T follicular helper cell (primary cell): ENCODE results near the gene ATP6V1G2.
A peak's percentile ranks its signal among the peaks of the same experiment; 100 is the strongest.

Source experiments
- DNase-seq: peaks from one replicate; pipeline ENCODE4 v3.0.0-alpha.2; 2020; ENCODE audit warnings: low read depth

ATP6V1G2 gene

GRCh38 chr6:31547727-31548543, 1.5 kb upstream of the ATP6V1G2 start:
- no peak for DNase-seq

GRCh38 chr6:31546958-31547726, 734 bp upstream of the ATP6V1G2 start, which contains the start of gene NFKBIL1:
Gene NFKBIL1, plus strand, starts transcription at chr6:31547608. Its CDS starts 87 bp downstream, at chr6:31547695.
- peak; percentile 85 for DNase-seq

- DNase-seq, result no peak
Observed at GRCh38 chr6:31545291-31545690, 1.1 kb downstream of the ATP6V1G2 start.

DNA sequence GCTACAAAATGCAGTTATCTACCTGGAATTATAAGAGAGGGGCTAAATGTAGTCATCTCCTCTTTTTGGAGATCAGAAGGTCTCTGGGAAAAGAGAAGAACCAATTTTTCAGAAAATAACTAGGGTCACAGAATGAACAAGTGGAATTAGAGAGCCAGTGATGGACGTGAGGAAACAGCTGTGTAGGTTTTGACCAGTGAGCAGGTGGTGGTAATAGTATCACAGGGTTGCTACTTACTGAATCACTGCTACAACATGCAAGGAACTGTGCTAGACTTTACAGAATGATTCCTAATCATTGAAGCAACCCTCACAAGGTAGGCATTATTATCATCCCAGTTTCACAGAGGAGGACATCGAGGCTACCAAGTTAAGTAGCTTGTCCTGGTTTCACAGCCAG, 1.7 kb downstream of the ATP6V1G2 start:
- no peak for DNase-seq

GRCh38 chr6:31543639-31544038, 2.8 kb downstream of the ATP6V1G2 start:
- DNase-seq, result no peak

DNA sequence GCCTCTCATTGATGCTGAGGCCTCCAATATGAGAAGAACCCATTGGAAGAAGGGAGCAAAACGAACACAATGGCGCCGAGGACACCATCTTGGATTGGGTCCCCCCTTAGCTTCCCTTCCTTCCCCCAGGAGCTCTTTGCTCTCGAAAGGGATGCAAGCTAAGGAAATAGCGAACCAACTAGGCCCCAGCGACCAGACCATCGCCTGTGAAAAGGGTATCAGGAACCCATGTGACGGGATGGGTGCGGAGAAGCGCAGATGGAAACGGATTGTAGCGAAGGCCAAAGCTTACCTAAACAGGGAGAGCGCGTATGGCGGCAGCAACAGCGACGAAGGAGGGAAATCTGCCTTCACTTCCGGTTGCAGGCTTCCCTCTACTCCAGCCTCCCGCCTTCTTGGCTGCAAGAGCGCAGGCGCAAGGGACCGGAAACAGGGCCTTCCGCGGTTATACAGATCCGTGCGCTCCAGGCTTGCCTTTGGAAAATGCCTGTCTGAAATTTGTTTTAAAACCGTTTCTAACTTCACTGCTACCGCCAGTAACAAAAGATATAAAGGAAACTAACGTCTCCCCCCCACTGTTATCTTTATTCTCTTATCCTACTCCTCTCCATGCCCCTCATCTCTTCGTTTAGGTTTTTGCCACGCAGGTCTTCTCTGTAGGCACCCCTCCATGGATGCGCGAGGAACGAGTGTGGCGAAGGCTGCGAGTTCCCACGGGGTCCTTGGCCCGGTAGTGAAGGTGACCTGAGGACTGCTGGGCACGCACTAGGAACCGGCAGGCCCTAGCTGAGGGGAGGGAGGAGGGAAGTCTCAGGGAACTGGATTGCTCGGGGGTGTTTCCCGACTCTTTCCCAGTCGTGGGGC, 4.5 kb downstream of the ATP6V1G2 start, which contains the start of gene DDX39B:
Gene DDX39B (minus strand): TSS at position 346 of the 864 bp plus-strand sequence. CDS start 1,471 bp downstream, outside the sequence.
- DNase-seq, result peak; percentile 92

DNA sequence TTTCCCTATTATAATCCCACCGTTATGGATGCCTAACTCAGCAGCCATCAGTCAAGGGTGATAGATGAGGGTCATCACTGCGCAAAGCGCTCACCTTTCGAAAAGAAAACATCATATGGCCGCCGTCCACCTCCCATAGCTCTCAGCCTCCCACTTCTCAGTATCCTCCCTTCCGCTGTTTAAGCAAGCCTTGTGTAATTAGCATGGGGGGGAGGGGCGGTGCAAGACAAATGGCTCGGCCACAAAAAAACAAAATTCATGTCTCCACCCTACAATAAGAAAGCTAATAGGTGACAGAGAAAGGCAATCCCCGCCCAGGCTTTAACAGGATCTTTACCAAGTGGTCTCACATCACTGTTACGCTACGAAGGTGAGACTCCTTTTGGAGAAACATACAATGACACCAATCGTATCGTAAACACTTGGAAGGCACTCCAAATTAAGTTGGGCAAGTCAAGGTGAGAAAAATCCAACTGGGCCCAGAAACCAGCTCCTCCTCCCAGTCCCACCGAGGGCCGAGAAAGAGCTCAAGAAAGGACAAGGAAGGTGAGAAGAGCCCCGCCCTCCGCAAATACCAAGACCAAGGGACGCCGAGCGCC, 5.2 kb downstream of the ATP6V1G2 start:
- peak; percentile 74 for DNase-seq

DNA sequence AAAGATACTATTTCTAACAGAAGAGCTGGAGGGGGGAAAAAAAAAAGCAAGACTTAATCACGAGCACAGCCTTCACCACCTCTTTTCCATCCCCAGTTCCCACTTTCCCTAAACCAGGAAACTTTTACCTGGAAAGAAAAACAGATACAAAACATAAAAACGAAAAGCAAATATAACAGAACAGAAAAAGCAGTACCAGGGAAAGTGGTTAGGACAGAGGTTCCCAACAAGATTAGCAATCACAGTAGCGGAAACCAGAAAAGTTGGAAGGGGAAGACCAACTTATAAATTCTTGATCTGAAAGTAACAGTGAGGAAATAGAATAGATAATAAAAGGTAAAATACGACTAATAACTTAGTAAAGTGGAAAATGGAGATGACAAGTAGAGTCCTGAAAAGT, 5.8 kb downstream of the ATP6V1G2 start:
- no peak for DNase-seq

DNA sequence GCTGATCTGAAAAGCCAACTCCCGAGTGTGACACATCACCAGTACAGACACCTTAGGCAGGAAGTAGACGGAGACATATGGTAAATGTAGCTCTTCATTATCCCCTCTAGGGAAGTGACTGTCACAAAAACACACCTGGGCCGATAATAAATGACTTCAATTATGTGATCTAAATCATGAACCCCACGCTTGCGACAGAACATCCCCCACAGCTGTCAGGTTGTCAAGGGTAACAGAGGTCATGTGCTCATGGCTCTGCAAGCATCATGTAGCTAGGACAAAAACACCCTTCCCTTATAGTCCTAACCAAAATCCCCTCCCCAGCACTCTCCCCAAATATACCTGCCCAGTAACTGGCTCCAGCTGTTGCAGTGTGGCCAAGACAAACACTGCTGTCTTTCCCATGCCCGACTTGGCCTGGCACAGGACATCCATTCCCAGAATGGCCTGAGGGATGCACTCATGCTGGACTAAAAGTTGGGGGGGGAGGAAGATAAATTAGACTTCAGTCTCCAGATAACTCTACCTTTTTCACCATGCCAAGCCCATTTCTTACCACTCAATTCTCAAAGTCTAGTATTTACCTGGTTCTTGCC, 7.5 kb downstream of the ATP6V1G2 start:
- DNase-seq, result no peak

GRCh38 chr6:31535538-31536324, 10.7 kb downstream of the ATP6V1G2 start:
- DNase-seq, result no peak

DNA sequence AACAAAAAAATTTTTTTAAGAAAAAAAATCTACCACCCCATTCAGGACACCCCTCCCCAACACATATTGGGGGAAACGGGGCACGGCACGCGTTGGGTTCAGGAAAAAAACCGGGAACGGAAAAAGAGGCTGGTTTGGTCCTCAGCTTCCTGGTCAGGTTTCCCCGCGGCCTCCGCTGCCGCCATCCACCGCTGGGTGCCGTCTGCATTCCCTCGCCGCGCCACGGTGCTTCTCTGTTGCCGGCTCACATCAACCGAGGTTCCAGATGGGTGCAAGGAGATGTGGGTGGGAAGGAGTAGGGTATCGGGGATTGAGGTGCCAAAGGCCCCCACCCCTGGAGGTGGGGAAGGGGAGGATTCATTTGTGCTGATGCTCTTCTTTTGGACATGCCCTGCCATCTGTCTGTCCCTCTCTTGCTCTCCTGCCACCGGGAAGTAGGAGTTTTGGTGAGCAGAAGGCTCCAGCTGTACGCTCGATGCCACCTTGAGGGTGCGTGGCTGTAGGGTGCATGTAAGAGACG, 11.8 kb downstream of the ATP6V1G2 start:
- no peak for DNase-seq

DNA sequence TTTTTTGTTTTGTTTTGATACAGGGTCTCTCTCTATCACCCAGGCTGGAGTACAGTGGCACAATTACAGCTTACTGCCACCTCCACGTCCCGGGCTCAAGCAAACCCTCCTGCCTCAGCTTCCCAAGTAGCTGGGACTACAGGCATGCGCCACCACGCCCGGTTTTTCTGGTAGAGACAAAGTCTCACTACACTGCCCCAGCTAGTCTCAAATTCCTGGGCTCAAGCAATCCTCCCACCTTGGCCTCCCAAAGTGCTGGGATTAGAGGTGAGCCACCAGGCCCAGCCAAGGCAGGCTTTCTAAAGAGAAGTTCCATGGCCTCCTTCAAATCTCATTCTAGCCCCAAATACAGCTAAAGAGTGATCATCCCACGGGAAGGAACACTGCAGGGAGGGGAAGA, 12.4 kb downstream of the ATP6V1G2 start:
- no peak for DNase-seq

- DNase-seq, result no peak
Observed at GRCh38 chr6:31533455-31533841, 13.0 kb downstream of the ATP6V1G2 start.

DNA sequence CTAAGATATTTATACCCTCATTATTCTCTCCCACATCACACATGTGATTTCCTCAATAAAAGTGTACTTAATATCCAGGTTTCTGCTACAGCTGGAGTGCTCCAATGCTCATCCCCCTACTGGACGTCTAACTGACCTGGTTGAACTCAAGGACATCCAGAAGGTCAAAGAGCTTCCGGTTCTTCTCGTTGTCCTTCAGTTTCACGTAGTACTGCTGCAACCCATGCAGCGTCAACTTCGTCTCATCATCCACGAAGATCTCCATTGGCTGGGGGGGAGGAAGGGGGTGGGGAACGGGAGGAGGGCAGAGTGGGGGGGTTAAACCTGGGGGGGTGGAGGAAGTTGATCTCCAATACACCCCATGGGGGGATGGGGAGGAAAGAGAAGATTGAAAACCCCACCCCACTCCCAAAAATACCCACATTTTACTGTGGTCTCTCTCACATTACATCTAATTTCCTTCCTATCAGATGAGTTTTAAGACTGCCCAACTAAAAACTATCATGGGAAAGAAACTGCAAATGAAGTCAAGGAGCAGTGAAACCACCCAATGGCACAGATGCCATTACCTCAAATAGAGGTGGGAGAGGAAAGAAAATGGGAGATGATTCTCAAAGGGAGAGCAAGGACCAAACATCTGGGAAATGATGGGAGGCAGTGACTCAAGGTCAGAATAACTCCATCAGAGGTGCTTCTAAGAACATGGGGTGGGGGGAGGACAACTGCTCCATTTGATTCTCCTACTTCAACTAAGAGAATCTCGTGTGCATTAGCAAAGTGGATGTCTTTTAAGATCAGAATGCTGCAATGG, 13.6 kb downstream of the ATP6V1G2 start:
- DNase-seq, result no peak

DNA sequence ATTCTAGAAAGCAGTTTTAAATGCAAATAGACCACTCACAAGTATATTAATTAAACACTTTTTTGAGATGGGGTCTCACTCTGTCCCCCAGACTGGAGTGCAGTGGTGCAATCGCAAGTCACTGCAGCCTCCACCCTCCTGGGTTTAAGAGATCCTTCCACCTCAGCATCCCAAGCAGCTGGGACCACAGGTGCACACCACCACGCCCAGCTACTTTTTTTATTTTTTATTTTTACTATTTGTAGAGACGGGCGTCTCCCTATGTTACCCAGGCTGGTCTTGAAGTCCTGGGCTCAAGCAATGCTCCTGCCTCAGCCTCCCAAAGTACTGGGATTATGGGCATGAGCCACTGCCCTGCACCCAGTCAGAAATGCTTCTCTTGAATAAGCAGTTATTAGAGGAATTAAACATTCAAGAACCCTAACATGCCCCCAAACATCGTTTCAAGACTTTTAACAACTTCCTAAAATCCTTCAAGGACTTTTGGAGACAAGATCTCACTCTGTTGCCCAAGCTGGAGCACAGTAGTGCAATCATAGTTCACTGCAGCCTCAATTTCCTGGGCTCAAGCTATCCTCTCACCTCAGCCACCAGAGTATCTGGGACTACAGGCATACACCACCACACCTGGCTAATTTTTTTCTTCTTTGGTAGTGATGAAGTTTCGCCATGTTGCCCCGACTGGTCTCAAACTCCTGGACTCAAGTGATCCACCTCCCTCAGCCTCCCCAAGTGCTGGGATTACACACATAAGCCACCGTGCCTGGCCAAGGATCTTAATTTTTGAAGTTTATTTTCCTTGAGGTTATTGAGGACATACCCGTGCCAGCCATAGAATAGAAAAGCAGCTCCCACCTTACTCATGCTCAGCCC, 14.4 kb downstream of the ATP6V1G2 start:
- no peak for DNase-seq

- no peak for DNase-seq
Observed at GRCh38 chr6:31531162-31531561, 15.2 kb downstream of the ATP6V1G2 start.

GRCh38 chr6:31530659-31531058, 15.7 kb downstream of the ATP6V1G2 start:
- no peak for DNase-seq
